C4-2B (cell line): Measurements from ENCODE around the gene ARSK.
A peak's percentile ranks its signal among the peaks of the same experiment; 100 is the strongest.
"Not testable (repeated sequence)": the region's sequence is repeated elsewhere in the genome, so short reads cannot be mapped to it uniquely, and the experiment has no call there.

Source experiments
- H3K27ac ChIP-seq: fragments of 450-650 bp; 2 replicates; pipeline ENCODE4 v1.5.1; 2017
- CTCF ChIP-seq: fragments of 450-650 bp; conservative IDR thresholded peaks from 2 replicates; pipeline ENCODE4 v1.5.1; 2017; ENCODE audit warnings: mild to moderate bottlenecking
- ZFX ChIP-seq: fragments of 450-650 bp; IDR thresholded peaks from 2 replicates; pipeline ENCODE4 v1.6.1; 2017

The ARSK gene

GRCh38 chr5:95631255-95631958 is 76.5 kb downstream of the ARSK start:
- H3K27ac ChIP-seq = no peak overlapping the region

GRCh38 chr5:95631991-95632675 is 77.2 kb downstream of the ARSK start:
- TF ChIP-seq ZFX (no peak), CTCF (no peak)

More at GRCh38 chr5:95631255-95631958, 76.5 kb downstream of the ARSK start:
- TF ChIP-seq CTCF (no peak), ZFX (no peak)

GRCh38 chr5:95632942-95633341 is 78.0 kb downstream of the ARSK start:
- not testable (repeated sequence) for H3K27ac ChIP-seq

More at GRCh38 chr5:95631991-95632675, 77.2 kb downstream of the ARSK start:
- no peak overlapping the region for H3K27ac ChIP-seq

GRCh38 chr5:95633671-95634070 is 78.8 kb downstream of the ARSK start:
- H3K27ac ChIP-seq = no peak overlapping the region

GRCh38 chr5:95634081-95634480 is 79.2 kb downstream of the ARSK start:
- no peak overlapping the region for H3K27ac ChIP-seq

More at GRCh38 chr5:95633671-95634070, 78.8 kb downstream of the ARSK start:
- TF ChIP-seq ZFX (no peak), CTCF (no peak)

GRCh38 chr5:95638632-95639031 is 83.7 kb downstream of the ARSK start:
- no peak for TF ChIP-seq CTCF
- TF ChIP-seq ZFX = no peak
- H3K27ac ChIP-seq = no peak overlapping the region

More at GRCh38 chr5:95634081-95634480, 79.2 kb downstream of the ARSK start:
- no peak for TF ChIP-seq CTCF
- TF ChIP-seq ZFX = no peak

- no peak for TF ChIP-seq ZFX
- TF ChIP-seq CTCF = no peak
- peak overlapping the region; percentile 65 for H3K27ac ChIP-seq
These were observed 86.9 kb downstream of the ARSK start for GRCh38 chr5:95641741-95642220.
